ENCODE data around the gene CEP85. TPM values are rescaled to one million over a fixed set of nuclear protein-coding genes. Genes with fewer than 3 reads are reported as not detected.
"Not testable (repeated sequence)": the region's sequence is repeated elsewhere in the genome, so short reads cannot be mapped to it uniquely, and the experiment has no call there.

The CEP85 gene
- total RNA-seq, 1 experiment from 2014 or later: 16.7 TPM

- DNase-seq (ENCODE audit: low spot score): no peak
- in situ Hi-C loops (cut with HindIII; ENCODE audit: low sequenced_read_pairs): no loop called here
Observed at GRCh38 chr1:26218906-26219494, 15.0 kb upstream of the CEP85 start.

DNA sequence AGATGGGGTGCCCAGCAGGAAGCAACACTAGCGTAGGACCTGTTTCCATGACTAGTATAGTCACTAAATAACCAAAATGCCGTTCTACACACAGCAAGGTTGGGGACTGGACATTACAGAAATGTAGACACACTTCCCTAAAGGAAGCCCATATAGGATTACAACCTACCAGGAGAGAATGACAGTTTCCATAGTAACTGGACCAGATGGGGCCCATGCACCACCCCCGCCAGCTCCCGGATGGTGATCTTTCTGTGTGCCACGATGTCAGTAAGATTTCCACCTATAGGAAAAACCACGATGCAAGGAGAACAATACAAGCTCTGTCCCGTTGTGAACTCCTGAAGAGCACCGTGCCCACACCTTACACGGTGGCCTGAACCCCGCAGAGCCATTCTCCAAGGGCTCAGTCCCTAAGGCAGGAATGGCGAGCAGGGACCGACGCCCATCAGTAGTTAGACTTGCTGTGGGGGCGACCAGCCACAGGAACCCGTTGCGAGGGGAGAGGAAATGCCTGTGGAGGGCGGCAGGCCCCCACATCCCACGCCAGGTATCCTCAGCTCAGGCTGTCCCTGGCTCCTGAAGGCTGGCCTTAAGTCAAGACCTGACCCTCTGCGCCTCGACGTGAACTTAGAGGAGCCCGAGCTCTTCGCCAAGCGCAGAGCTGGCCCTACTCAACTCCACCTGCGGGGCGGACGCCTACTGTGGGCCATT, 13.6 kb upstream of the CEP85 start:
- in situ Hi-C loops (cut with HindIII; ENCODE audit: low sequenced_read_pairs): no loop called here

GRCh38 chr1:26221094-26221493, 12.9 kb upstream of the CEP85 start:
- no peak for DNase-seq (ENCODE audit: low spot score)
- in situ Hi-C loops (cut with HindIII; ENCODE audit: low sequenced_read_pairs): no loop called here

More for the DNA sequence above, 13.6 kb upstream of the CEP85 start:
- peak; percentile 21 for DNase-seq (ENCODE audit: low spot score)

DNA sequence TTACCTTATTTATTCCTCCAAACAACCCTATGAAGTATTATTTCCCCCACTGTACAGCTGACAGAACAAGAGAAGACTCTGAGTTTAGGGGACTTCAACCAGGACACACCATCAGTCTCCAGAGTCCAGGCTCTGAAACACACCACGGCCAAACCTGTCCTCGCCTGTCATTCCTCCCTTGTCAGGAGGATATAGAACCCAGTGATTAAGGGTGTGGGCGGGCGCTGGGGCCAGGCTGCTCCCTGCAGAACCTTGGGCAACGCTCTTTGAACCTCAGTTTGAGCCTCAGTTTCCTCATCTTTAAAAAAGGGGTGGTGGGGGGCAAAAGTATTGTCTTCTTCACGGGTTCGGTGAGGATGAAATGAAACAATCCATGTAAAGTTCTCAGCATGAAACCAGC, 9.4 kb upstream of the CEP85 start:
- in situ Hi-C loops (cut with HindIII; ENCODE audit: low sequenced_read_pairs): no loop called here
- DNase-seq (ENCODE audit: low spot score): no peak

DNA sequence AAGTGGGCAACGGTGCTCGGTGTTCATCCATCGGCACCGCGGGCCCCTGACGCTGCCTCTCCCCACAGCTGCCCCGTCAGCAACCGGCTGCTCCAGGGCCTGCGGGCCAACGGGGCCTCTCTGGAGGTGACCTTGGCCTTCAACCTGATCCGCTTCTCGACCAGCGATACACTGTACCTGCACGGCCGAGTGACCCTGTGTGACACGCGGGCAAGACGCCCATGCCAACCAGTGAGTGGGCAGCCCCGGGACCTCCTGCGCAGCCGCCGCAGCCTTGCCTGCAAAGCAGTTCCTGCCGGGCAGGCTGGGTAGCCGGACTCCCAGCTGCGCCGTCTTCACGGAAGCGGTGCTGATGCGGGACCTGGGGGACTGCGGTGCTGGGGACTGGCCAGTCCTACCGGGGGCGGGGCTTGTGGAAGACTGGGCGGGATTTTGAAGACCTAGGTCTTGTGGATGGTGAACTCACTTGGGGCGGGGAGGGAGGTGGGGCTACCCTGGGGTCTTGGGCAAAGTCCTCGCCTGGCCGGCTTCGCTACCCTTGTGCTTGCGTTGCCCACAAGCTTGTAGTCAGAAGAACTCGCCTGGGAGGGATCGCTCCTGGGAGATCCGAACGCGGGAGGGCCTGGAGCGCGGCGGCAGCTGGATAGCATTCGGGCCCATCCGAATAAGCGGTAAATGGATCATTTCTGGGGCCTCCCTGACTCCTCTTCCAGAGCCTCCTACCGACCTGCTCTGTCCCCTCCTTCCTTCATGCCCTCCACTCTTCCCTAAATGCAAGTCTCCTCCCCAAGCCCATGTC, 8.8 kb upstream of the CEP85 start:
- in situ Hi-C loops (cut with HindIII; ENCODE audit: low sequenced_read_pairs): no loop called here
- DNase-seq (ENCODE audit: low spot score): peak; percentile 60

- DNase-seq (ENCODE audit: low spot score); in situ Hi-C loops (cut with HindIII; ENCODE audit: low sequenced_read_pairs): not testable (repeated sequence)
Observed at GRCh38 chr1:26230682-26231081, 3.3 kb upstream of the CEP85 start.

GRCh38 chr1:26234644-26235370, 807 bp downstream of the CEP85 start:
- DNase-seq (ENCODE audit: low spot score): peak; percentile 20
- in situ Hi-C loops (cut with HindIII; ENCODE audit: low sequenced_read_pairs): no loop called here

GRCh38 chr1:26237230-26237966, 3.4 kb downstream of the CEP85 start:
- in situ Hi-C loops (cut with HindIII; ENCODE audit: low sequenced_read_pairs): no loop called here
- no peak for DNase-seq (ENCODE audit: low spot score)

DNA sequence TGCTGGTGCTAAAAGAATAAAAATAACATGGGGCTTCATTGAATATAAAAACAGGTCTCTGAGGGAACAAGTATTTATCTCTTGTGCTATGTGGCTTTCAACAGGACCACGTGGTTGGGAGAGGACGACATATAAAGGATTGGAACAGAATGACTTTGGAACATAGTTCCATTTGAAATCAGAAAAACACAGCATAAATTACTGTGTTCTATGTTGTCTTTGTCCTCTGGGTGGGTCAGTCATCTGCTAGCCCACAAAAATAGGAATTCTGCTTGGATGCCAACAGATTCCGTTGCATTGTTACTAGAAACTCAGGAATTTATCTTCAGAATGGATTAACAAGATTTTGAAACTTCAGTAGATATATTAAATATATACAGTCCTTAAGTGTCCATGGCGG, 5.9 kb downstream of the CEP85 start:
- in situ Hi-C loops (cut with HindIII; ENCODE audit: low sequenced_read_pairs): no loop called here
- no peak for DNase-seq (ENCODE audit: low spot score)

- DNase-seq (ENCODE audit: low spot score): no peak
- in situ Hi-C loops (cut with HindIII; ENCODE audit: low sequenced_read_pairs): no loop called here
Observed at GRCh38 chr1:26252718-26253117, 18.7 kb downstream of the CEP85 start.

- DNase-seq (ENCODE audit: low spot score): no peak
Observed at GRCh38 chr1:26254404-26254803, 20.4 kb downstream of the CEP85 start.

DNA sequence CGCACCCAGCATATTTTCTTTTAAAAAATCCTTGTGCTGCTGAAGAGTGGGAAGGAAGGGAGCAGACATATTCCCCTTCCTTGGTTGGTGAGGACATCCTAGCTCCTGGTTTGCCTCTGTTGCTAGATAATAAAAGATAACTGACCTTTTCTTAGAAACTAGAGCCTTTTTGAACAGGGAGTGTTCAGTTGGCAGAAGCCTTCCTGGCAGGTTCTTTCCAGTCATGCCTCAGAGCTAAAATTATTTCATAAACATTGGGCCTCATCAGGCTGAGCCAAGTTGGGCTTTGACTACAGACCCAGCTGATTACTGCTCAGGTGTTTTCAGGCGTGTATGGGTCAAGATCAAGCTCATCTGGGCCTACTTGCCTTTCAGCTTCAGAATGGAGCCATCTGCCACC, 23.2 kb downstream of the CEP85 start:
- in situ Hi-C loops (cut with HindIII; ENCODE audit: low sequenced_read_pairs): no loop called here
- no peak for DNase-seq (ENCODE audit: low spot score)

More at GRCh38 chr1:26254404-26254803, 20.4 kb downstream of the CEP85 start:
- in situ Hi-C loops (cut with HindIII; ENCODE audit: low sequenced_read_pairs): no loop called here

- no peak for DNase-seq (ENCODE audit: low spot score)
- in situ Hi-C loops (cut with HindIII; ENCODE audit: low sequenced_read_pairs): no loop called here
Observed at GRCh38 chr1:26259005-26259404, 25.0 kb downstream of the CEP85 start.

- in situ Hi-C loops (cut with HindIII; ENCODE audit: low sequenced_read_pairs): no loop called here
- no peak for DNase-seq (ENCODE audit: low spot score)
Observed at GRCh38 chr1:26259578-26259977, 25.6 kb downstream of the CEP85 start.

GRCh38 chr1:26263212-26263611, 29.2 kb downstream of the CEP85 start:
- in situ Hi-C loops (cut with HindIII; ENCODE audit: low sequenced_read_pairs): no loop called here
- DNase-seq (ENCODE audit: low spot score): no peak

GRCh38 chr1:26265405-26265804, 31.4 kb downstream of the CEP85 start:
- in situ Hi-C loops (cut with HindIII; ENCODE audit: low sequenced_read_pairs): no loop called here

GRCh38 chr1:26268290-26269197, 34.5 kb downstream of the CEP85 start:
- in situ Hi-C loops (cut with HindIII; ENCODE audit: low sequenced_read_pairs): no loop called here
- DNase-seq (ENCODE audit: low spot score): no peak

More at GRCh38 chr1:26265405-26265804, 31.4 kb downstream of the CEP85 start:
- no peak for DNase-seq (ENCODE audit: low spot score)

- in situ Hi-C loops (cut with HindIII; ENCODE audit: low sequenced_read_pairs): no loop called here
- no peak for DNase-seq (ENCODE audit: low spot score)
Observed at GRCh38 chr1:26269198-26269550, 35.2 kb downstream of the CEP85 start.
